ENCODE data around the gene KDM5C. TPM values are rescaled to one million over a fixed set of nuclear protein-coding genes. Genes with fewer than 3 reads are reported as not detected.

The KDM5C gene
- total RNA-seq, 2 donors from 2014 or later: 95.9 to 101 TPM

DNA sequence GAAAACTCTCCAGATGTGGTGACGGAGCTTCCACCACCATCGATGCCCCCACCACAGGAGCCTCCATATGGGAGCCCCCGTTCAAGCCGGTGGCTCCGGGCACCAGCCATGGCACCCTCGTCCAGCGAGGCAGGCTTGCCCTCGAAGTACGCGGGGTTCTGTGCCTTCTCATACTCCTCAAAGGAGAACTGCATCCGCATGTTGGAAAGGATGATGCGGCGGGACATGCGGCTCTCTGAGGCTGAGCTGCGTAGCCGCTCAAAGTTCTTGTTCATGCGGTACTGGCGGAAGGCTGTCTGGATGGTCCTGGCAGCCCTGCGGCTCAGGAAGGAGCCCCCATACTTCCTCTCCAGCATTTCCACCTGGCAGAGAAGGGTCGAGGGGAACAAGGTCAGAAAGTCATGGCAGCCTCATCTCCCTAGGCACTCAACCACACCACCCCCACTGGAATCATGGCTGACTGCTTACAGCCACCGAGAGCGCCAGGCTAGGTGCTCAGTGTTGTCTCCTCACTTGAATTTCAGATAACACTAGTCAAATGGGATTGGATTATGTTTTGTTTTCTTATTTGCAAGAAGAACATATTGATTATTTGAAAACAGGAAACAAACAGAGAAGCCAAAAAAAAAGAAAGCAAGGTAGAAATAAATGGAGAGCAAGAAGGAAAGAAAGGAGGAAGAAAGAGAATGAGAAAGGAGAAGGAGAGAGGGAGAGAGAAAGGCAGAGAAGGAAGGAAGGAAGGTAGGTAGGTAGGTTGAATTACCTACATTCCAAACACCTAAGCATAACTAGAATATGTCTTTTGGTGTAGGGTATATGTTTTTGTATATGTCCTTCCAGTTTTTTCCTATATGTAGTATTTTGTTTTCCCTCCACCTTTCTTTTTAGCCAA is 29.8 kb upstream of the KDM5C start:
- no peaks in the 10 kb centered on the region for H3K27me3 Mint-ChIP-seq (ENCODE audit: insufficient read depth)
- no peak overlapping the region for H3K27ac Mint-ChIP-seq
- Histone ChIP-seq H3K27me3 (ENCODE audit: control insufficient read depth, insufficient read depth, low read length, poor library complexity, severe bottlenecking) (no peaks in the 10 kb centered on the region), H3K4me3 (ENCODE audit: low read length) (no peak overlapping the region), H3K27ac (ENCODE audit: low read depth, low read length) (no peak overlapping the region), H3K4me1 (ENCODE audit: control insufficient read depth, insufficient read depth, low read length) (no peaks in the 10 kb centered on the region), H3K9ac (ENCODE audit: extremely low read depth, low read length, poor library complexity, severe bottlenecking) (no peak overlapping the region), H3K36me3 (ENCODE audit: control insufficient read depth, insufficient read depth, low read length) (no peaks in the 10 kb centered on the region), H3K9me3 (ENCODE audit: control insufficient read depth, low read length) (no peaks in the 10 kb centered on the region)
- no peaks in the 10 kb centered on the region for H3K4me1 Mint-ChIP-seq
- 83 to 93% methylated on average over 9 to 22 of the region's 22 CpGs for WGBS, 2 experiments (ENCODE audit: insufficient coverage in 1 of 2, insufficient read length in 1 of 2)
- TF ChIP-seq, protein P1, sequence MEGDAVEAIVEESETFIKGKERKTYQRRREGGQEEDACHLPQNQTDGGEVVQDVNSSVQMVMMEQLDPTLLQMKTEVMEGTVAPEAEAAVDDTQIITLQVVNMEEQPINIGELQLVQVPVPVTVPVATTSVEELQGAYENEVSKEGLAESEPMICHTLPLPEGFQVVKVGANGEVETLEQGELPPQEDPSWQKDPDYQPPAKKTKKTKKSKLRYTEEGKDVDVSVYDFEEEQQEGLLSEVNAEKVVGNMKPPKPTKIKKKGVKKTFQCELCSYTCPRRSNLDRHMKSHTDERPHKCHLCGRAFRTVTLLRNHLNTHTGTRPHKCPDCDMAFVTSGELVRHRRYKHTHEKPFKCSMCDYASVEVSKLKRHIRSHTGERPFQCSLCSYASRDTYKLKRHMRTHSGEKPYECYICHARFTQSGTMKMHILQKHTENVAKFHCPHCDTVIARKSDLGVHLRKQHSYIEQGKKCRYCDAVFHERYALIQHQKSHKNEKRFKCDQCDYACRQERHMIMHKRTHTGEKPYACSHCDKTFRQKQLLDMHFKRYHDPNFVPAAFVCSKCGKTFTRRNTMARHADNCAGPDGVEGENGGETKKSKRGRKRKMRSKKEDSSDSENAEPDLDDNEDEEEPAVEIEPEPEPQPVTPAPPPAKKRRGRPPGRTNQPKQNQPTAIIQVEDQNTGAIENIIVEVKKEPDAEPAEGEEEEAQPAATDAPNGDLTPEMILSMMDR (conservative IDR thresholded peaks at IDR 0.05): no peak
- peaks cover 66% of the 10 kb centered on the region for H3K9me3 Mint-ChIP-seq
- DNase-seq: no peak
- H3K36me3 Mint-ChIP-seq (ENCODE audit: low read depth): peaks cover 4% of the 10 kb centered on the region
- H3K4me3 Mint-ChIP-seq: no peak overlapping the region

DNA sequence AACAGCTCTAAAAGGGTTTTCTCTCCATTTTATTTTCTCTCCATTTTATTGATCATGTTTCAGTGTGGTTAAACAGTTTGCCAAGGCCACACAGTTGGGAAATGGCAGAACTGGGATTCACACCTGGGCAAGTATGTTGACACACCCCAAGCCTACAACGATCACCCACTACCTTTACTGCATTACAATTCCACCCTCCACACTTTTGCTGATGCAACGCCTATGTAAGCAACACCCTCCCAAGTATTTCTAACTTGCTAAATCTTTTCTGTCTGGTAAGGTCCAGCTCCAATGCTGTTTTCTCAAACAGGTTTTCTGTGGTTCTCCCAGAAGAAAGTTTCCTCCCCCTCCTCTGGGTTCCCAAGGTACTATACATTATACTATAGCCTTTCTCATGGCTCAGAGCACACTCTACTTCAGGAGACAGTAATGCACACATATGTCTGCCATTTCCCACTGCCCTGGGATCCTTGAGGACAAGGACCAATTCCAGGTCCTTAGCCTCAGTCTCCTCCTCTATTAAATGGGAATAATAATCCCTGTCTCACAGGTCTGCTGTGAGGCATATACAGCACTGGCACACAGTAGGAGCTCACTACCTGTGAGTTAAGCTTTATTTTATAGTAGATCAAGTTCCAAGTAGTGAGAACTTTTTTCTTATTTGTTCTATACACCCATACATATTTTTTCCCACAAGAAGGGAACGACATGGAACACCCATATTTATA is 28.4 kb upstream of the KDM5C start:
- WGBS, 2 experiments (ENCODE audit: insufficient coverage in 1 of 2, insufficient read length in 1 of 2): 88 to 100% methylated on average over 1 to 3 of the region's 3 CpGs
- TF ChIP-seq, protein P1 (conservative IDR thresholded peaks at IDR 0.05): no peak
- DNase-seq: no peak
- H3K4me3 Mint-ChIP-seq: no peak overlapping the region
- Histone ChIP-seq H3K4me3 (ENCODE audit: low read length) (no peak overlapping the region), H3K27ac (ENCODE audit: low read depth, low read length) (no peak overlapping the region), H3K27me3 (ENCODE audit: control insufficient read depth, insufficient read depth, low read length, poor library complexity, severe bottlenecking) (no peaks in the 10 kb centered on the region), H3K9me3 (ENCODE audit: control insufficient read depth, low read length) (no peaks in the 10 kb centered on the region), H3K36me3 (ENCODE audit: control insufficient read depth, insufficient read depth, low read length) (no peaks in the 10 kb centered on the region), H3K9ac (ENCODE audit: extremely low read depth, low read length, poor library complexity, severe bottlenecking) (no peak overlapping the region), H3K4me1 (ENCODE audit: control insufficient read depth, insufficient read depth, low read length) (no peaks in the 10 kb centered on the region)
- H3K4me1 Mint-ChIP-seq: no peaks in the 10 kb centered on the region
- H3K9me3 Mint-ChIP-seq: peaks cover 63% of the 10 kb centered on the region
- no peak overlapping the region for H3K27ac Mint-ChIP-seq
- peaks cover 4% of the 10 kb centered on the region for H3K36me3 Mint-ChIP-seq (ENCODE audit: low read depth)
- no peaks in the 10 kb centered on the region for H3K27me3 Mint-ChIP-seq (ENCODE audit: insufficient read depth)

DNA sequence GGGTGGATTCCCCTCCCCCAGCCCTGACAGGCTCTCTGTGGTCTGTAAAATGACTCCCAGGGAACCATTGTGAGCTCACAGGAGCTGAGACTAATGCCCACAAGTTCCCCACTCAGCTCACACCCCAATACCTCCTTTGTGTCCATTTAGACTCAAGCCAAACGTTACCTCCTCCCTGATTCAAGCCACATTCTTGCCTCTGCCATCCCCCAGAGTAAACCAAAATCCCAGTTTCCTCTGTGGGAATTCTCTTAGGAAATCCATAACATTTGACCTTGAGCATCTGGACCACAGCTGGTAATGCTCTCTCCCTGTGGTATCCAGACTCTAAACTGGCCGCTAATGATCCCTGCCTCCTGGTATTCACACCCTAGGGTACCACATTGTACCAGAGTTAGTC is 26.3 kb upstream of the KDM5C start:
- Mint-ChIP-seq H3K4me3 (no peak overlapping the region), H3K27me3 (ENCODE audit: insufficient read depth) (no peaks in the 10 kb centered on the region), H3K4me1 (no peaks in the 10 kb centered on the region), H3K9me3 (peaks cover 64% of the 10 kb centered on the region), H3K27ac (no peak overlapping the region), H3K36me3 (ENCODE audit: low read depth) (peaks cover 5% of the 10 kb centered on the region)
- Histone ChIP-seq H3K27ac (ENCODE audit: low read depth, low read length) (no peak overlapping the region), H3K4me1 (ENCODE audit: control insufficient read depth, insufficient read depth, low read length) (no peaks in the 10 kb centered on the region), H3K27me3 (ENCODE audit: control insufficient read depth, insufficient read depth, low read length, poor library complexity, severe bottlenecking) (no peaks in the 10 kb centered on the region), H3K9me3 (ENCODE audit: control insufficient read depth, low read length) (no peaks in the 10 kb centered on the region), H3K36me3 (ENCODE audit: control insufficient read depth, insufficient read depth, low read length) (no peaks in the 10 kb centered on the region), H3K9ac (ENCODE audit: extremely low read depth, low read length, poor library complexity, severe bottlenecking) (no peak overlapping the region), H3K4me3 (ENCODE audit: low read length) (no peak overlapping the region)
- DNase-seq: no peak
- TF ChIP-seq, protein P1 (conservative IDR thresholded peaks at IDR 0.05): no peak
- WGBS, 2 experiments (ENCODE audit: insufficient coverage in 1 of 2, insufficient read length in 1 of 2): 40 to 71% methylated on average over 1 to 2 of the region's 2 CpGs
